HCT116 (cell line): ENCODE data around the gene CEP43. TPM values are rescaled to one million over a fixed set of nuclear protein-coding genes. Genes with fewer than 3 reads are reported as not detected.

Source experiments
- ATAC-seq: fragments of 200-7000 bp; cut with Tn5 transposase; 2 replicates; pipeline ENCODE4 v1.9.1; 2020; ENCODE audit warnings: mild to moderate bottlenecking, moderate library complexity
- BruUV-seq: library from RNA; stranded (reverse); fragments of 400-500 nt; replicated peaks from 2 replicates; lab custom pipeline; 2021; lab: Mats Ljungman, UMichigan
- CTCF ChIA-PET: fragments of 300-600 bp; sonication (Branson Sonifier 250); formaldehyde crosslinking; loops from one replicate; lab custom pipeline; 2021; ENCODE audit warnings: antibody characterized with exemption; lab: Charles Lee
- POLR2A ChIA-PET: fragments of 300-600, 350-600 bp; sonication (Branson Sonifier 250); formaldehyde crosslinking; loops from one replicate; lab custom pipeline; 2021; ENCODE audit warnings: antibody characterized with exemption; lab: Charles Lee
- RAD21 ChIA-PET, 2 experiments: fragments of 300-600 bp; sonication (Branson Sonifier 250); formaldehyde crosslinking; loops; one replicate each; lab custom pipeline; 2023; ENCODE audit warnings: low total read pairs in 2 of 2; ENCODE audit not compliant: uncharacterized antibody in 2 of 2, unreplicated experiment in 2 of 2, low non-redundant PET in 1 of 2; lab: Charles Lee
- DNase-seq: peaks from one replicate; pipeline ENCODE4 v3.0.0-alpha.2; 2010; ENCODE audit warnings: low read depth, low spot score
- H2AFZ ChIP-seq: fragments of 200-600 bp; shearing (Covaris generic), sonication (generic); 2 replicates; pipeline ENCODE4 v1.6.1; 2017; ENCODE audit warnings: low read depth, mixed run types, mixed read lengths, antibody characterized with exemption, low read length; ENCODE audit not compliant: poor library complexity, severe bottlenecking
- H3K27ac ChIP-seq: 2 replicates; pipeline ENCODE4 v1.5.1; 2012; ENCODE audit warnings: low read depth, low read length
- H3K27me3 ChIP-seq: fragments of 200-600 bp; sonication (generic); 2 replicates; pipeline ENCODE4 v1.6.1; 2016; ENCODE audit warnings: mixed run types, low read length, mixed read lengths; ENCODE audit not compliant: insufficient read depth
- H3K36me3 ChIP-seq, 2 experiments: fragments of 200-500 bp in 1 of 2; fragments of 200-600 bp in 1 of 2; sonication (Bioruptor generic) in 1 of 2; sonication (generic) in 1 of 2; 2 replicates each; pipeline versions ENCODE4 v1.5.1 to v1.6.1; 2014 to 2016; ENCODE audit warnings: low read length in 2 of 2, inconsistent platforms in 1 of 2, mixed read lengths in 1 of 2, mixed run types in 1 of 2; ENCODE audit not compliant: insufficient read depth in 2 of 2, control insufficient read depth in 1 of 2
- H3K4me1 ChIP-seq, 2 experiments: fragments of 200-600 bp in 1 of 2; sonication (generic) in 1 of 2; 2 replicates each; pipeline versions ENCODE4 v1.5.1 to v1.6.1; 2012 to 2017; ENCODE audit warnings: low read length in 2 of 2, inconsistent platforms in 1 of 2, mild to moderate bottlenecking in 1 of 2, mixed read lengths in 1 of 2, mixed run types in 1 of 2, moderate library complexity in 1 of 2; ENCODE audit not compliant: insufficient read depth in 2 of 2, control insufficient read depth in 1 of 2
- H3K4me2 ChIP-seq: fragments of 200-600 bp; sonication (generic); 2 replicates; pipeline ENCODE4 v1.6.1; 2017; ENCODE audit warnings: mixed run types, low read length, mixed read lengths
- H3K4me3 ChIP-seq, 2 experiments: fragments of 200-600 bp in 1 of 2; sonication (generic) in 1 of 2; replicated peaks in 1 of 2; 2 replicates each; pipeline ENCODE4 v1.5.1; 2011 to 2016; ENCODE audit warnings: low read length in 2 of 2, control low read depth in 1 of 2, low read depth in 1 of 2, mild to moderate bottlenecking in 1 of 2, mixed read lengths in 1 of 2, mixed run types in 1 of 2
- H3K79me2 ChIP-seq: fragments of 200-600 bp; sonication (generic); 2 replicates; pipeline ENCODE4 v1.6.1; 2017; ENCODE audit warnings: mild to moderate bottlenecking, mixed run types, low read length, moderate library complexity, mixed read lengths; ENCODE audit not compliant: insufficient read depth
- H3K9ac ChIP-seq: fragments of 200-600 bp; sonication (generic); 2 replicates; pipeline ENCODE4 v1.6.1; 2016; ENCODE audit warnings: low read length, mixed read lengths
- H3K9me2 ChIP-seq: fragments of 200-600 bp; sonication (generic), shearing (Covaris generic); 2 replicates; pipeline ENCODE4 v1.6.1; 2017; ENCODE audit warnings: mixed run types, mild to moderate bottlenecking, moderate library complexity; ENCODE audit not compliant: insufficient read depth
- H3K9me3 ChIP-seq, 2 experiments: fragments of 200-500 bp in 1 of 2; fragments of 200-600 bp in 1 of 2; sonication (Bioruptor generic) in 1 of 2; sonication (generic) in 1 of 2; 2 replicates each; pipeline ENCODE4 v1.6.1; 2014 to 2017; ENCODE audit warnings: low read length in 2 of 2, mixed read lengths in 2 of 2, inconsistent platforms in 1 of 2, low read depth in 1 of 2, mild to moderate bottlenecking in 1 of 2, mixed run types in 1 of 2, moderate library complexity in 1 of 2; ENCODE audit not compliant: control insufficient read depth in 1 of 2, insufficient read depth in 1 of 2
- H4K20me1 ChIP-seq: fragments of 200-600 bp; sonication (generic), shearing (Covaris generic); 2 replicates; pipeline ENCODE4 v1.6.1; 2017; ENCODE audit warnings: mixed run types, mild to moderate bottlenecking, moderate library complexity; ENCODE audit not compliant: insufficient read depth
- CBX3 ChIP-seq: IDR thresholded peaks from 2 replicates; pipeline ENCODE4 v1.6.1; 2012; ENCODE audit warnings: low read depth
- EGR1 ChIP-seq: IDR thresholded peaks from 2 replicates; pipeline ENCODE4 v1.6.1; 2012; ENCODE audit warnings: low read depth
- EZH2 ChIP-seq: fragments of 200-600 bp; sonication (generic); IDR thresholded peaks from 2 replicates; pipeline ENCODE4 v1.6.1; 2017; ENCODE audit warnings: antibody characterized with exemption, mixed run types
- POLR2AphosphoS5 ChIP-seq: IDR thresholded peaks from 2 replicates; pipeline ENCODE4 v1.6.1; 2011; ENCODE audit warnings: mild to moderate bottlenecking, low read depth, low read length, moderate library complexity
- SP1 ChIP-seq: IDR thresholded peaks from 2 replicates; pipeline ENCODE4 v1.6.1; 2012; ENCODE audit warnings: low read depth
- YY1 ChIP-seq: IDR thresholded peaks from 2 replicates; pipeline ENCODE4 v1.6.1; 2011; ENCODE audit warnings: low read length, low read depth, moderate library complexity, mild to moderate bottlenecking; ENCODE audit not compliant: insufficient replicate concordance; ENCODE audit errors: extremely low read depth
- ZNF274 ChIP-seq: fragments of 200-500 bp; sonication (Bioruptor generic); IDR thresholded peaks from 2 replicates; pipeline ENCODE4 v1.6.1; 2014; ENCODE audit warnings: mild to moderate bottlenecking, low read depth, low read length, inconsistent platforms
- intact Hi-C: fragments of 100-400 bp; cut with micrococcal nuclease; formaldehyde crosslinking; loops from 2 replicates; pipeline ENCODE4 v1.10.0; 2022
- total RNA-seq: library from RNA; stranded (reverse); gene quantifications from one replicate; pipeline ENCODE4 v1.2.1, GENCODE V29; 2021; ENCODE audit not compliant: unreplicated experiment
- TF ChIP-seq, protein P1 (sequence below): IDR thresholded peaks from 2 replicates; pipeline ENCODE4 v1.6.1; 2011; ENCODE audit warnings: mild to moderate bottlenecking, low read length, moderate library complexity; ENCODE audit not compliant: insufficient replicate concordance; ENCODE audit errors: extremely low read depth
- TF ChIP-seq, protein P2 (sequence below): IDR thresholded peaks from 2 replicates; pipeline ENCODE4 v1.6.1; 2012

Gene CEP43
- total RNA-seq, 1 experiment from 2014 or later: 15.8 TPM

DNA sequence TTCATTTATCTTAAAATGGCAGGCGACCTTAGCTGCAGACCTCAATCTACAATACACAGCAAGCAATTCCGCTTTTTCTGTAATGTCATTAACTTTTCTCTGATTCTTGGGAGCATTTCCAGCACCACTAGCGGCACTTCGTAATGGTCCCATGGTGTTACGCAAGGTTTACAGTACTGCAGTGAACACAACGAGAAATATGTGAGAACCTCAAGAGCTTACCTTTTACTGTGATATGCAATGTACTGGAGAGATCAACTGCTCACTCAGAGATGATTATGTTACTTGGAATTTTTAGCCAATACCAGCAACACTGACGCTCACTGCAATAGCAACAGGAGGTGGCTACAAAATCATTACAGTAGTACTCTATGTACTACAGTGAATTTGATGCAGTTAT lies 2.8 kb upstream of the CEP43 start:
- intact Hi-C loops: loop anchor here (10.0 kb wide), 1 partner anchor 462 kb away; no protein-coding TSS in a partner anchor
- no peak overlapping the region for H2AFZ ChIP-seq
- CTCF ChIA-PET: no interaction called here

DNA sequence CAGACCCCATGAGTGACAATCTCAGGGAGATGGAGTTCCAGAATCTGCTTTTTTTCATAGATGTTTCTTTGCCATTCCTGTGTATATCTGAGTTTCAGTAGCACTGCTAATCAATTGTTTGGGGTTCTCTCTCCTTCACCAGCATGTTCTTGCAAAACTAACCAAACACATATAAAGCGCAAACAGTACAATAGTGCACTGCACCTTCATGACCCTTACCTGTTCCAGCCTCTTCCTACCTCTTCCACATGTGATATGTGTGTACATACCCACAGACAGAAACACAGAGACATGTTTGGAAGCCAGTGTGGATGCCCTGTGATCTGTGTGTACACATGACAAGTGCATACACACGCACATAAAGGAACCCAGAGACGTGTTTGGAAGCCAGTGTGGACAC lies 1.8 kb upstream of the CEP43 start:
- no peaks in the 10 kb centered on the region for H3K9me2 ChIP-seq
- ATAC-seq: no peak
- peak overlapping the region; percentile 89 to 95 for H3K4me3 ChIP-seq
- no peak overlapping the region for H3K27ac ChIP-seq
- no peak overlapping the region for H2AFZ ChIP-seq
- H3K4me1 ChIP-seq: peaks cover 5 to 16% of the 10 kb centered on the region in 2 experiments; a peak in 3 of 4 replicates
- intact Hi-C loops: loop anchor here (1.0 to 10.0 kb wide), 2 partner anchors 145 to 463 kb away; no protein-coding TSS in a partner anchor
- no TSS peak for BruUV-seq
- peaks cover 78% of the 10 kb centered on the region for H3K79me2 ChIP-seq
- ChIA-PET RAD21 (no interaction called here), CTCF (interaction anchor here (1.0 to 2.8 kb wide), 2 partner anchors 145 to 222 kb away, joined by 4 to 9 read pairs; no protein-coding TSS in a partner anchor)
- H3K4me2 ChIP-seq: peak overlapping the region; percentile 90
- no peaks in the 10 kb centered on the region for H3K9me3 ChIP-seq
- TF ChIP-seq CBX3 (no peak), EGR1 (no peak), YY1 (no peak), EZH2 (no peak)
- TF ChIP-seq, protein P1, sequence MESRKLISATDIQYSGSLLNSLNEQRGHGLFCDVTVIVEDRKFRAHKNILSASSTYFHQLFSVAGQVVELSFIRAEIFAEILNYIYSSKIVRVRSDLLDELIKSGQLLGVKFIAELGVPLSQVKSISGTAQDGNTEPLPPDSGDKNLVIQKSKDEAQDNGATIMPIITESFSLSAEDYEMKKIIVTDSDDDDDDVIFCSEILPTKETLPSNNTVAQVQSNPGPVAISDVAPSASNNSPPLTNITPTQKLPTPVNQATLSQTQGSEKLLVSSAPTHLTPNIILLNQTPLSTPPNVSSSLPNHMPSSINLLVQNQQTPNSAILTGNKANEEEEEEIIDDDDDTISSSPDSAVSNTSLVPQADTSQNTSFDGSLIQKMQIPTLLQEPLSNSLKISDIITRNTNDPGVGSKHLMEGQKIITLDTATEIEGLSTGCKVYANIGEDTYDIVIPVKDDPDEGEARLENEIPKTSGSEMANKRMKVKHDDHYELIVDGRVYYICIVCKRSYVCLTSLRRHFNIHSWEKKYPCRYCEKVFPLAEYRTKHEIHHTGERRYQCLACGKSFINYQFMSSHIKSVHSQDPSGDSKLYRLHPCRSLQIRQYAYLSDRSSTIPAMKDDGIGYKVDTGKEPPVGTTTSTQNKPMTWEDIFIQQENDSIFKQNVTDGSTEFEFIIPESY: no peak
- TF ChIP-seq, all 23 proteins: peak for 0
- Histone ChIP-seq H3K9ac (peak overlapping the region; percentile 86), H3K36me3 (peaks cover 2 to 3% of the 10 kb centered on the region in 2 experiments; a peak in 1 of 4 replicates), H3K27me3 (no peaks in the 10 kb centered on the region), H4K20me1 (no peaks in the 10 kb centered on the region)
- POLR2A ChIA-PET: no interaction called here
- no peak for DNase-seq

More for the DNA sequence above, 2.8 kb upstream of the CEP43 start:
- Histone ChIP-seq H3K4me1 (peaks cover 5 to 16% of the 10 kb centered on the region in 2 experiments; a peak in 3 of 4 replicates), H3K27ac (no peak overlapping the region), H3K79me2 (peaks cover 68% of the 10 kb centered on the region), H3K36me3 (no peaks in the 10 kb centered on the region; a peak in 1 of 4 replicates), H3K4me3 (no peak overlapping the region), H3K9ac (no peak overlapping the region), H4K20me1 (no peaks in the 10 kb centered on the region), H3K9me2 (no peaks in the 10 kb centered on the region), H3K4me2 (no peak overlapping the region), H3K9me3 (no peaks in the 10 kb centered on the region), H3K27me3 (no peaks in the 10 kb centered on the region)
- TF ChIP-seq ZNF274 (no peak), YY1 (no peak), POLR2AphosphoS5 (no peak), SP1 (no peak)
- TF ChIP-seq, protein P2, sequence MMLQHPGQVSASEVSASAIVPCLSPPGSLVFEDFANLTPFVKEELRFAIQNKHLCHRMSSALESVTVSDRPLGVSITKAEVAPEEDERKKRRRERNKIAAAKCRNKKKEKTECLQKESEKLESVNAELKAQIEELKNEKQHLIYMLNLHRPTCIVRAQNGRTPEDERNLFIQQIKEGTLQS: no peak
- ATAC-seq: no peak
- ChIA-PET POLR2A (no interaction called here), RAD21 (no interaction called here)
- DNase-seq: no peak
- BruUV-seq: no TSS peak
